GM06990 (cell line): ENCODE results near the gene MTHFD1L.

Experiments
- DNase-seq: peaks from one replicate; pipeline ENCODE4 v3.0.0-alpha.2; 2011; ENCODE audit not compliant: insufficient read length; ENCODE audit errors: extremely low read depth
- H3K27me3 ChIP-seq: replicated peaks from 2 replicates; pipeline ENCODE4 v1.6.0; 2011; ENCODE audit warnings: low read length; ENCODE audit not compliant: control insufficient read depth, insufficient read depth
- H3K36me3 ChIP-seq: 2 replicates; pipeline ENCODE4 v1.5.1; 2011; ENCODE audit warnings: low read length; ENCODE audit not compliant: control insufficient read depth, insufficient read depth
- H3K4me3 ChIP-seq: replicated peaks from 2 replicates; pipeline ENCODE4 v1.5.1; 2011; ENCODE audit warnings: low read depth, mild to moderate bottlenecking, control low read depth, low read length
- CTCF ChIP-seq: IDR thresholded peaks from 2 replicates; pipeline ENCODE4 v1.5.1; 2011; ENCODE audit warnings: low read length, control low read depth, mild to moderate bottlenecking, inconsistent platforms; ENCODE audit not compliant: insufficient read depth, poor library complexity, severe bottlenecking

MTHFD1L gene

GRCh38 chr6:151068761-151069312 is 203.3 kb downstream of the MTHFD1L start:
- Histone ChIP-seq H3K4me3 (no peak overlapping the region), H3K36me3 (no peaks in the 10 kb centered on the region; the same call in none of the 2 replicates), H3K27me3 (no peaks in the 10 kb centered on the region)
- no peak for DNase-seq
- TF ChIP-seq CTCF: no peak

DNA sequence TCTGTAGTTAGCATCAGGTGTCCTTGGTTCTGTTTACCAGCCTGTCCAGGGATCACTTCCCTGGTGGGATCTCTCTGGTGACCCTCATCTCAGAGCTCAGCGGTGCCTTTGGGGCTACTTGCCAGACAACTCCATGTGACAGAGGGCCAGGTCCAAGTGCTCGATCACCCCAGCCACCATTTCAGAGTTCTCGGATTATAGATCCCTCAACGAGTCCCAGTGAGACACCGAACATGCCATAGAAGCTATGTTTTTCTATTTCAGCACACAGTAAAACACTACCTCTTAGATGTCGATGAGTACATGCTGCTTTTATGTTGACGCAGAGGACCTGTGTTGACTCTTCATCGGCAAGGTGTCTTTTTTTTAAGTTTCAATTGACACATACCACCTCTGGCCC is 204.1 kb downstream of the MTHFD1L start:
- Histone ChIP-seq H3K4me3 (no peak overlapping the region), H3K27me3 (no peaks in the 10 kb centered on the region), H3K36me3 (no peaks in the 10 kb centered on the region; the same call in none of the 2 replicates)
- DNase-seq: no peak
- no peak for TF ChIP-seq CTCF

DNA sequence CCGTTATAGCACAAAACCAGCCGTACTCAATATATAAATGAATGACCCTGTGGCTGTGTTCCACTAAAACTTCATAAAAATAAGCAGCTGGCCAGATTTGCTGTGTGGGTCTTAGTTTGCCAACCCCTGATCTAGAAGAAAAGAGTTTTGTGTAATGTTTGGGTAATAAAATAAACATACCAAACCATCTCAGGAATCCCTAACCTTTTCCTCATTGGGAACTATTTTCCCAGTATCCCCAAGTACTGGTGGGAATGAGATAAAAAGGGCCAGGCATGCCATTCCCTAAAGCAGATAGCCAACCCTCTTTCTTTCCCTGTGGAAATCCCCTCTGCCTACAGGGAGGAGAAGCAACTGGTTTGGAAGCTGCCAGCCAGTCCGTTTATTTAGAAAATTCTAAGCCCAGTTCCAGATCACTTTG is 205.1 kb downstream of the MTHFD1L start:
- H3K36me3 ChIP-seq: no peaks in the 10 kb centered on the region; the same call in none of the 2 replicates
- H3K27me3 ChIP-seq: no peaks in the 10 kb centered on the region
- TF ChIP-seq CTCF: no peak
- H3K4me3 ChIP-seq: no peak overlapping the region
- no peak for DNase-seq

DNA sequence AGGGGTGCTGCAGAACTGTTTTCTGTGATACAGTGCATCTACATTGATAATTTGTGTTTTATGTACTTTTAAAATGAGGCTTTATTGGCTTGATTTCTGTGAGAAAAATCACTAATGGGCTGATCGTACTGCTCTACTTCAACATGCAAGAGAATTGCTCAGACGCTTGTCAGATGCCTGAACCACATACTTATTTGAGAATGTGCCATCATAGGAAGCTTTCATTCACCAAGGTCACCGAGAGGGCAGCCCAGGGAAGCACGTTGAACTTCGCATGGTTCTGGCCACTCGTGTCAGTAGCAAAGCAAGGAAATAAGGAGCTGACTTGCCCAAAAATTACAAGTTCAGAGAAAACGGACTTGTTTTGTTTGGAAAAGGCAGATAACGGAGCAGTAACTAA is 205.8 kb downstream of the MTHFD1L start:
- no peak for TF ChIP-seq CTCF
- no peaks in the 10 kb centered on the region; the same call in none of the 2 replicates for H3K36me3 ChIP-seq
- H3K27me3 ChIP-seq: no peaks in the 10 kb centered on the region
- H3K4me3 ChIP-seq: no peak overlapping the region
- DNase-seq: no peak

DNA sequence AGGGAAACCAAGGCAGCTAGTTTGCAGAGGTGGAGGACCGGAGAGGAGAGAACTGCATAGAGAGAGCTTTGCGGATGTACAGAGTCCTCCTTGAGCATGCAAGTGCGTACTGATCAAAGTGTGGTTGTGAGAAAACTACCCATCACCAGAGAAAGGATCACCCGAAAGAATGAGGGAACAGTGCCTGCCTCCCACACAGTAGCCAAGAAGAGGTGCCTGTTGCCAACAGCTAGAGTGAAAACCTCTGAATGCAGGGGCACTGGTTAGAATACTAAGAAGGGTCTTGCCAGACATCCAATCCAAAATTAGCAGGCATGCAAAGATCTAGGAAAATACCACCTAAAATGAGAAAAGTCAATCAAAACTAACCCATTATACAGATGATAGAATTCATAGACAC is 207.6 kb downstream of the MTHFD1L start:
- no peak for TF ChIP-seq CTCF
- Histone ChIP-seq H3K36me3 (no peaks in the 10 kb centered on the region; the same call in none of the 2 replicates), H3K4me3 (no peak overlapping the region), H3K27me3 (no peaks in the 10 kb centered on the region)
- no peak for DNase-seq

DNA sequence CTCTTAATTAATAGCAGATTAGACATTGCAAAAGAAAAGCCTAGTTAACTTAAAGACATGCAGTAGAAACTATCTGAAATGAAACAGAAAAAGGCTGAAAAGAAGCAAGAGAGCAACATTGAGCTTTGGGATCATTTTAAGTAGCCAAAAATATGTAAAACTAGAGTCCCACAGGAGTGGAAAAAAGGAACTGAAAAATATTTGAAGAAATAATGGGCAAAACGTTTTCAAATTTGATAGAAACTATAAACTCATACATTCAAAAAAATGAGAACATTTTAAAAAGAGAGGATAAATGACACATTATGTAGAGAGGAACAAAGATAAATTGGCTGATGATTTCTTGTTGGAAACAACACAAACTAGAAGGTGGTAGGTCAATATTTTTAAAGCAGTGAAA is 208.2 kb downstream of the MTHFD1L start:
- no peaks in the 10 kb centered on the region; the same call in none of the 2 replicates for H3K36me3 ChIP-seq

More for the DNA sequence above, 208.2 kb downstream of the MTHFD1L start:
- Histone ChIP-seq H3K4me3 (no peak overlapping the region), H3K27me3 (no peaks in the 10 kb centered on the region)
- DNase-seq: no peak
- TF ChIP-seq CTCF: no peak
